GM12892 (cell line): ENCODE data around the gene CCDC97.

Experiments
- POLR2AphosphoS5 ChIP-seq: IDR thresholded peaks from 2 replicates; pipeline ENCODE4 v1.6.1; 2011; ENCODE audit warnings: low read depth, low read length, control low read depth
- TAF1 ChIP-seq: IDR thresholded peaks from 2 replicates; pipeline ENCODE4 v1.6.1; 2011; ENCODE audit warnings: low read depth, mild to moderate bottlenecking, control low read depth, low read length, borderline replicate concordance

DNA sequence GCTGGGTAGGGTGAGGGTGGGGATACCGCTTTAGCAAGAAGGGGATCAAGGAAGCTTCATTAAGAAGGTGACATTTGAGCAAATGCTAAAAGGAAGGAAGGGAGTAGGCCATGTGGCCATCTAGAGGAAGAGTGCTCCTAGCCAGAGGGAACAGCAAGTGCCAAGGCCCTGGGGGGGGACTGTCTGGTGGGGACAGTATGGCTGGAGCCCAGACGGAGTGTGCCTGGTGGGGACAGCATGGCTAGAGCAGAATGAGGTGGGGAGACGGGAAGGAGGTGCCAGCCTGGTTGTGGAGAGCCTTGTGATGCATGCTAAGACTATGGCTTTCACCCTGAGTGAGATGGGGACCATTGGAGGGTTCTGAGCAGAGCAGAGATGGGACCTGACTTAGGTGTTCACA, 45.8 kb downstream of the CCDC97 start:
- TF ChIP-seq POLR2AphosphoS5 = no peak
- no peak for TF ChIP-seq TAF1
